ENCODE results near the gene TTBK2. TPM values are rescaled to one million over a fixed set of nuclear protein-coding genes. Genes with fewer than 3 reads are reported as not detected.

TTBK2 gene
- total RNA-seq, 5 donors from 2014 or later (not counting 1 experiment from before 2014, with no cell fraction given) = 26.2 to 30.7 (median 26.9) TPM

DNA sequence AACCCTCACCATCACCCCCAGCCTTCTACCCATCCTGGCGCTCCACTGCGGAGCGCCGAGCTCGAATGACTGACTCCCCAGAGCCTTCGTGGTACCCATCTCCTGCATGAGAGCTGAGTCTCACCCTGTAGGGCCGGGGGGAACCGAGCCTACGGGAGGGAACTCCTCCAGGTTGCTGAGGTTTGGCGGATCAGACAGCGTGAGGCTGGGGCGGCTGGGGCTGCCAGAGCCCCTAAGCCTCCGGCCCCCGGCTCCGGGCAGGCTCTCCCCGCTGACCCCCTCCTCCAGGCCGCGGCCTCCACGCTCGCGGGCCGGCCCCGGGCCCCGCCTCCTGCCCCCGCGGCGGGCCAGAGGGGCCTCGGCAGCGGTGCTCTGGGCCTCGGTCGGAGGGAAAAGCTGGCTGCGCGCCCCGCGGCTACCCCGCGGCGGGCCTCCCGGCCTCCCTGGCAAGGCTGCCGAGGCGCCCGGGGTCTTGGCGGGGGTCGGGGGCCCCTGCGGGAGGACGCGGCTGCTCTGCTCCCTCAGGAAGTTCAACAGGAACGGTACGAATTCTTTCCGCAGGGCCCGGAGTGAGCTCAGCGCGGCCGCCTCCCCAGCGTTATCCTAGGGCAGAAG, 184.3 kb downstream of the TTBK2 start:
- H3K27me3 Mint-ChIP-seq = no peaks in the 10 kb centered on the region
- H3K9me3 Mint-ChIP-seq = no peaks in the 10 kb centered on the region
- peaks cover 10 to 25% (median 19%) of the 10 kb centered on the region in 3 donors for H3K4me1 Mint-ChIP-seq
- ChIA-PET POLR2A (interaction anchor here in 1 of 2 donors (0.6 kb wide), 1 partner anchor 279 kb away, joined by 4 read pairs; no protein-coding TSS in a partner anchor), CTCF (interaction anchor here in 1 of 2 donors (0.5 kb wide), 1 partner anchor 189 kb away, joined by 8 read pairs; no protein-coding TSS in a partner anchor)
- Histone ChIP-seq H3K4me1 (ENCODE audit: control insufficient read depth in 1 of 2, extremely low read depth in 1 of 2, insufficient read depth in 2 of 2, low read length in 2 of 2) (peaks cover 4 to 20% of the 10 kb centered on the region in 2 experiments), H3K9me3 (no peaks in the 10 kb centered on the region), H3K4me3 (ENCODE audit: control insufficient read depth in 1 of 2, extremely low read depth in 1 of 2, low read length in 1 of 2) (peak overlapping the region; percentile 74 to 83), H3K27ac (ENCODE audit: low read length) (no peak overlapping the region), H3K27me3 (replicated peaks in 1 of 2; ENCODE audit: control insufficient read depth in 2 of 2, extremely low read depth in 1 of 2, insufficient read depth in 2 of 2, low read length in 1 of 2) (no peaks in the 10 kb centered on the region), H3K36me3 (ENCODE audit: control insufficient read depth in 2 of 2, extremely low read depth in 1 of 2, insufficient read depth in 1 of 2, low read length in 1 of 2) (peaks cover 4 to 38% of the 10 kb centered on the region in 2 donors)
- ATAC-seq (replicated peaks in 1 of 4) (peak; percentile 8 to 27 (median 14)), DNase-seq (peak in 8 of 35 experiments; percentile 4 to 22 (median 10))
- 5% methylated on average over 55 of the region's 55 CpGs for WGBS (ENCODE audit: insufficient coverage)
- peak overlapping the region; percentile 71 to 80 (median 74) for H3K4me3 Mint-ChIP-seq
- peaks cover 23% of the 10 kb centered on the region for H3K36me3 Mint-ChIP-seq
- H3K27ac Mint-ChIP-seq = peak overlapping the region in 1 of 2 donors; percentile 68

DNA sequence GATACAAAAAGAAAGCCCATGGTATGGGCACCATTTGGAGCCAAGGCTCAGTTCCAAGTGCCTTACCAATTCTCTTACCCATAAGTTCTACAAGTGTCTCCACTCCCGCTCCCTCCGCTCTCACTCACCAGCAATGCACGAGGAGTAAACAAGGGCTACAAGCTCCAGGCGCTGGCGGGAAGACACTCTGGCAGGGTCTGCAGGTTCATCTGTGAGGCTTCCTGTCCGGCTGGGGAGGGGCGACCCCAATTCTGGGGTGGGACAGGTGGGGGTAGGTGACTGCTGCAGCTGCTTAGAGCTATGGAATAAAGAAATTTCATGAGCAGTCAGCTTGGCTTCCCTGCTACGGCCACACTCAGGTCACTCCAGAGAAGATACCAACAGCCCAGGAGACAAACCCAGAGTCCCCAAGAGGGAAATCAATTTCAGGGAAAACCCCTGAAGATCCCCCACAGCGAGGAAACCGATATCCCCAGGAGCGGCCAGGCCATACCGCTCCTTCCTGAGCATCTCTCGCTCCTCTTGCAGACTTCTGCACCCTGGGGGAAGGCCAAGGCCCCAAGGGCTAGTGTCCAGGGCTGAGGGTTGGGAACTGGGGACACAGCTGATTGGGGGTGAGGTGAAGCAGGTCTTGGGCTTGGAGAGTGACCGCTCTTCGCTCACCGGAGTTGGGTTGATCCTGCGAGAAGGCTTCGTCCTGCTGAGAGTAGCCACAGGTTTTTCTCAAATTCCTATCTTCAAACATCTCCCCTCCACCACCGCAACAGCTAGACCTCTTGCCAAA, 185.0 kb downstream of the TTBK2 start:
- no peaks in the 10 kb centered on the region for H3K27me3 Mint-ChIP-seq
- ATAC-seq (replicated peaks in 1 of 4) (no peak), DNase-seq (no peak)
- WGBS (ENCODE audit: insufficient coverage) = 94% methylated on average over 11 of the region's 19 CpGs
- H3K27ac ChIP-seq (ENCODE audit: low read length) = no peak overlapping the region
- peak overlapping the region; percentile 74 to 83 for H3K4me3 ChIP-seq (ENCODE audit: control insufficient read depth in 1 of 2, extremely low read depth in 1 of 2, low read length in 1 of 2)
- peaks cover 4 to 20% of the 10 kb centered on the region in 2 experiments for H3K4me1 ChIP-seq (ENCODE audit: control insufficient read depth in 1 of 2, extremely low read depth in 1 of 2, insufficient read depth in 2 of 2, low read length in 2 of 2)
- H3K4me3 Mint-ChIP-seq = peak overlapping the region; percentile 71 to 80 (median 74)
- peak overlapping the region in 1 of 2 donors; percentile 68 for H3K27ac Mint-ChIP-seq
- H3K27me3 ChIP-seq (replicated peaks in 1 of 2; ENCODE audit: control insufficient read depth in 2 of 2, extremely low read depth in 1 of 2, insufficient read depth in 2 of 2, low read length in 1 of 2) = no peaks in the 10 kb centered on the region
- ChIA-PET POLR2A (interaction anchor here in 1 of 2 donors (0.6 to 0.7 kb wide), 2 partner anchors 127 to 279 kb away, joined by 3 to 4 read pairs; no protein-coding TSS in a partner anchor), CTCF (interaction anchor here (0.5 to 0.7 kb wide), 3 partner anchors 189 to 218 kb away, joined by 3 to 8 read pairs (median 4); no protein-coding TSS in a partner anchor)
- peaks cover 27% of the 10 kb centered on the region for H3K36me3 Mint-ChIP-seq
- no peaks in the 10 kb centered on the region for H3K9me3 ChIP-seq
- no peaks in the 10 kb centered on the region for H3K9me3 Mint-ChIP-seq
- H3K36me3 ChIP-seq (ENCODE audit: control insufficient read depth in 2 of 2, extremely low read depth in 1 of 2, insufficient read depth in 1 of 2, low read length in 1 of 2) = peaks cover 7 to 45% of the 10 kb centered on the region in 2 donors
- peaks cover 10 to 25% (median 19%) of the 10 kb centered on the region in 3 donors for H3K4me1 Mint-ChIP-seq

DNA sequence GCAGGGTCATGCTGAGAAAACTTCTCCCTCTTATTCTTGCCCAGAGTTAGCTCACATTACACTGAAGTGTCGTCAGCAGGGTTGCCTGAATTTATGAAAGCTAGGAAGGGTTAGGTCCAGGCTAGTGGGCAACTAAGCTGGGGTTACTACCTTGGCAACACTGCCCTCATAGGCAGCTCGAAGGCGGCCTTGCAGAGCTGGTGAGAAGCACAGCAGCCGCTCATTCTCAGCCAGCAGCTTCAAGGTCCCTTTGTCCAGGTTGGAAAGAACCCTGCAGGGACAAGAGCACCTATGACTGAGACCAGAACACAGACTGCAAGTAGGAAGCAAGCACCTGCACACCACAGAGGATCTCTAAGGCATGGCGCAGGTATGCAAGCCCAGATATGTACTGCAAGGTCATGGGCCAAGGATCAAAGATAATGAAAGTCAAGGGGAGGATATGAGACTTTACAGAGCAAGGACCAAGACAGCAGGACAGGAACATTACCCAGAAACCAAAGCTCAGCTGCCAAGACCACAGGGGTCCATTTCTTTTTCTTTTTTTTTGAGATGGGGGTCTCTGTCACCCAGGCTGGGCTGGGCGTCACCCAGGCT, 186.4 kb downstream of the TTBK2 start:
- H3K4me3 Mint-ChIP-seq = peak overlapping the region; percentile 50 to 58 (median 51)
- DNase-seq = no peak
- H3K9me3 Mint-ChIP-seq = no peaks in the 10 kb centered on the region
- no peaks in the 10 kb centered on the region for H3K27me3 ChIP-seq (replicated peaks in 1 of 2; ENCODE audit: control insufficient read depth in 2 of 2, extremely low read depth in 1 of 2, insufficient read depth in 2 of 2, low read length in 1 of 2)
- H3K36me3 Mint-ChIP-seq = peaks cover 29% of the 10 kb centered on the region
- 100% methylated on average over 5 of the region's 6 CpGs for WGBS (ENCODE audit: insufficient coverage)
- H3K4me1 ChIP-seq (ENCODE audit: control insufficient read depth in 1 of 2, extremely low read depth in 1 of 2, insufficient read depth in 2 of 2, low read length in 2 of 2) = peaks cover 4 to 20% of the 10 kb centered on the region in 2 experiments
- ChIA-PET POLR2A (interaction anchor here in 1 of 2 donors (0.7 kb wide), 1 partner anchor 669 kb away, joined by 13 read pairs; no protein-coding TSS in a partner anchor), CTCF (interaction anchor here in 1 of 2 donors (0.6 kb wide), 1 partner anchor 33 kb away, joined by 4 read pairs; no protein-coding TSS in a partner anchor)
- no peaks in the 10 kb centered on the region for H3K9me3 ChIP-seq
- peaks cover 10 to 25% (median 19%) of the 10 kb centered on the region in 3 donors for H3K4me1 Mint-ChIP-seq
- H3K36me3 ChIP-seq (ENCODE audit: control insufficient read depth in 2 of 2, extremely low read depth in 1 of 2, insufficient read depth in 1 of 2, low read length in 1 of 2) = peaks cover 13 to 57% of the 10 kb centered on the region in 2 donors
- no peaks in the 10 kb centered on the region for H3K27me3 Mint-ChIP-seq
- H3K27ac ChIP-seq (ENCODE audit: low read length) = no peak overlapping the region
- no peak overlapping the region for H3K4me3 ChIP-seq (ENCODE audit: control insufficient read depth in 1 of 2, extremely low read depth in 1 of 2, low read length in 1 of 2)
- ATAC-seq (replicated peaks in 1 of 4) = no peak
- peak overlapping the region; percentile 40 to 66 for H3K27ac Mint-ChIP-seq

DNA sequence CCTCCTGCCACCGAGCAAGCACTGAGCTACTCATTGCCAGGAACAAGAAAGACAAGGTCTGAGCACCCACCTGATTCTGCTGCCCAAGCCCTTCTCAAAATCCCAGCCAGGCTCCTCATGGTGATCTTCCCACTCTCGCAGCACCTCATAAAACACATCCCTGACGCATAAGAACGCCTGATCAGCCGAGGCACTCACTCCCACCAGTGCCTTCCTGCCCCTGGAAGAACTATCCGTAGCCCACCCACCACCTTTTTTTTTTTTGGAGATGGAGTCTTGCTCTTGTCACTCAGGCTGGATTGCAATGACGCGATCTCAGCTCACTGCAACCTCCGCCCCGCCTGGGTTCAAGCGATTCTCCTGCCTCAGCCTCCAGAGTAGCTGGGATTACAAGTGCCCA, 187.6 kb downstream of the TTBK2 start:
- Histone ChIP-seq H3K36me3 (ENCODE audit: control insufficient read depth in 2 of 2, extremely low read depth in 1 of 2, insufficient read depth in 1 of 2, low read length in 1 of 2) (peaks cover 14 to 66% of the 10 kb centered on the region in 2 donors), H3K27me3 (replicated peaks in 1 of 2; ENCODE audit: control insufficient read depth in 2 of 2, extremely low read depth in 1 of 2, insufficient read depth in 2 of 2, low read length in 1 of 2) (no peaks in the 10 kb centered on the region), H3K4me1 (ENCODE audit: control insufficient read depth in 1 of 2, extremely low read depth in 1 of 2, insufficient read depth in 2 of 2, low read length in 2 of 2) (peaks cover 4 to 20% of the 10 kb centered on the region in 2 experiments), H3K4me3 (ENCODE audit: control insufficient read depth in 1 of 2, extremely low read depth in 1 of 2, low read length in 1 of 2) (no peak overlapping the region), H3K27ac (ENCODE audit: low read length) (no peak overlapping the region), H3K9me3 (no peaks in the 10 kb centered on the region)
- POLR2A ChIA-PET = interaction anchor here in 1 of 2 donors (0.7 kb wide), 1 partner anchor 22 kb away, joined by 4 read pairs; no protein-coding TSS in a partner anchor
- Mint-ChIP-seq H3K27me3 (no peaks in the 10 kb centered on the region), H3K4me3 (no peak overlapping the region), H3K36me3 (peaks cover 36% of the 10 kb centered on the region), H3K27ac (no peak overlapping the region), H3K9me3 (no peaks in the 10 kb centered on the region), H3K4me1 (peaks cover 10 to 25% (median 19%) of the 10 kb centered on the region in 3 donors)
- ATAC-seq (replicated peaks in 1 of 4) = no peak
- WGBS (ENCODE audit: insufficient coverage) = 94% methylated on average over 9 of the region's 11 CpGs
- no peak for DNase-seq
- CTCF ChIA-PET = no interaction called here

DNA sequence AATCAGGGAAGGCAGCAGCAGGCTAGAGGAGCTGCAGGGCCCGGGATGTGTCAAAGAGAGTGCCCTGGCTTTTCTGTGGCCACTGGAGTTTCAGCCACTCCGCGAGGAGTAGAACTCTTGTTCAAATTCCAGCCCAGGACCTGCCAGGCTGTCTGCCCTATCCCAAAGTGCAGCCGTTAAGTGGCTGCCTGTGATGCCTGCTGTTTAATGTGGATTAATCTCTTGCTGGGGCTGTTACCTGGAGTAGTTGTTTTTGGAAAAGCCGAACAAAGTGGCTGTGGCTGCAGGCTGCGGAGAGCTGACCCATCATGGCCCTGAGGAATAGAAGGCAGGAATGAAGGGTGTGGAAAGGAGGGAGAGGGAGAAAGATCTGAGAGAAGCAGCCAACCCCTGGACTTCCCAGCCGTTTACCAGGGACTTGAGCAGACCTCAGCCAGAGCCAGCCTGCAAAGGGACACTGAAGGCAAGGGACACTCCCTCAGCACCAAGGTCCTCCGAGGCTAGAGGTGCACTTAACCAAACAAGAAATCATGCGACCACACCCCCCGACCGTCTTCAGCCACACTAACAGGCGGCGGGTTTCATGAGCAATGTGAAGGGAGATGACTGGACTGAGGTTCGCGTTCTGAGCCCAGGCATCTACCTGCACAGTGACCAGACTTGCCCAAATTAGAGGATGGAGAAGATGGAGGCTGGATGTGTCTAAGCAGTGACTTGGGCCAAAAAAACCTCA, 188.3 kb downstream of the TTBK2 start:
- Mint-ChIP-seq H3K4me3 (no peak overlapping the region), H3K36me3 (peaks cover 38% of the 10 kb centered on the region), H3K27me3 (no peaks in the 10 kb centered on the region), H3K9me3 (no peaks in the 10 kb centered on the region), H3K27ac (peak overlapping the region in 1 of 2 donors; percentile 41), H3K4me1 (peaks cover 10 to 20% (median 14%) of the 10 kb centered on the region in 3 donors)
- no peak overlapping the region for H3K27ac ChIP-seq (ENCODE audit: low read length)
- ChIA-PET CTCF (interaction anchor here in 1 of 2 donors (0.5 kb wide), 1 partner anchor 177 kb away, joined by 6 read pairs; no protein-coding TSS in a partner anchor), POLR2A (interaction anchor here in 1 of 2 donors (0.7 kb wide), 1 partner anchor 23 kb away, joined by 4 read pairs; no protein-coding TSS in a partner anchor)
- no peak overlapping the region for H3K4me3 ChIP-seq (ENCODE audit: control insufficient read depth in 1 of 2, extremely low read depth in 1 of 2, low read length in 1 of 2)
- ATAC-seq (replicated peaks in 1 of 4) (no peak), DNase-seq (no peak)
- WGBS (ENCODE audit: insufficient coverage) = 91% methylated on average over 8 of the region's 15 CpGs
- peaks cover 18 to 71% of the 10 kb centered on the region in 2 donors for H3K36me3 ChIP-seq (ENCODE audit: control insufficient read depth in 2 of 2, extremely low read depth in 1 of 2, insufficient read depth in 1 of 2, low read length in 1 of 2)
- H3K9me3 ChIP-seq = no peaks in the 10 kb centered on the region
- H3K4me1 ChIP-seq (ENCODE audit: control insufficient read depth in 1 of 2, extremely low read depth in 1 of 2, insufficient read depth in 2 of 2, low read length in 2 of 2) = peaks cover 3 to 16% of the 10 kb centered on the region in 2 experiments
- no peaks in the 10 kb centered on the region for H3K27me3 ChIP-seq (replicated peaks in 1 of 2; ENCODE audit: control insufficient read depth in 2 of 2, extremely low read depth in 1 of 2, insufficient read depth in 2 of 2, low read length in 1 of 2)
